ENCODE data around the gene SLC7A1. TPM values are rescaled to one million over a fixed set of nuclear protein-coding genes. Genes with fewer than 3 reads are reported as not detected.

SLC7A1 gene
- total RNA-seq, 1 donor from 2014 or later, result 85.0 TPM

DNA sequence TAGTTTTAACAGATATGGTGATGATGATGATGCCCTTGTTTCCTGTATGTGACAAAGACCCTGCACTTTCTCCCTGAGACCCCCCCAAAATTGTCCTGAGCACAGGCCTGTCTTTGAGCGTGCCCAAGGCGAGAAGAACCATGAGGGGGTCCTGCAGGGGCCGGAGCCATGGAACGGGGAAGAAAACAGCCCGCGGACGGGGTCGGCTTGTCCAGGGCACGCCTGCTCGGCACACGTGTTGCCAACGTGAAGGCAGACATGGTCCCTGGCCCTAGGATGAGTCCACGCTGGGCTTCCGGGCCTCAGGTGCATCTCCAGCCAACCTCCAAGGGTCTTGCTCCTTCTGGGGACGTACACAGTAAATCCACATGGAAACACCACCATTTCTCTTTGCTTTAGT, 90.8 kb downstream of the SLC7A1 start:
- Mint-ChIP-seq H3K36me3 (ENCODE audit: low read depth) (peaks cover 9% of the 10 kb centered on the region), H3K9me3 (no peaks in the 10 kb centered on the region), H3K27ac (no peak overlapping the region), H3K4me1 (peaks cover 5% of the 10 kb centered on the region), H3K4me3 (no peak overlapping the region), H3K27me3 (peaks cover 22% of the 10 kb centered on the region)
- DNase-seq (no peak), ATAC-seq (ENCODE audit: low read depth) (no peak)
- TF ChIP-seq, protein P1, sequence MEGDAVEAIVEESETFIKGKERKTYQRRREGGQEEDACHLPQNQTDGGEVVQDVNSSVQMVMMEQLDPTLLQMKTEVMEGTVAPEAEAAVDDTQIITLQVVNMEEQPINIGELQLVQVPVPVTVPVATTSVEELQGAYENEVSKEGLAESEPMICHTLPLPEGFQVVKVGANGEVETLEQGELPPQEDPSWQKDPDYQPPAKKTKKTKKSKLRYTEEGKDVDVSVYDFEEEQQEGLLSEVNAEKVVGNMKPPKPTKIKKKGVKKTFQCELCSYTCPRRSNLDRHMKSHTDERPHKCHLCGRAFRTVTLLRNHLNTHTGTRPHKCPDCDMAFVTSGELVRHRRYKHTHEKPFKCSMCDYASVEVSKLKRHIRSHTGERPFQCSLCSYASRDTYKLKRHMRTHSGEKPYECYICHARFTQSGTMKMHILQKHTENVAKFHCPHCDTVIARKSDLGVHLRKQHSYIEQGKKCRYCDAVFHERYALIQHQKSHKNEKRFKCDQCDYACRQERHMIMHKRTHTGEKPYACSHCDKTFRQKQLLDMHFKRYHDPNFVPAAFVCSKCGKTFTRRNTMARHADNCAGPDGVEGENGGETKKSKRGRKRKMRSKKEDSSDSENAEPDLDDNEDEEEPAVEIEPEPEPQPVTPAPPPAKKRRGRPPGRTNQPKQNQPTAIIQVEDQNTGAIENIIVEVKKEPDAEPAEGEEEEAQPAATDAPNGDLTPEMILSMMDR (IDR thresholded peaks at IDR 0.05), result no peak
- intact Hi-C loops (cut with micrococcal nuclease), result no loop called here
- ChIA-PET POLR2A (no interaction called here), CTCF (no interaction called here)

DNA sequence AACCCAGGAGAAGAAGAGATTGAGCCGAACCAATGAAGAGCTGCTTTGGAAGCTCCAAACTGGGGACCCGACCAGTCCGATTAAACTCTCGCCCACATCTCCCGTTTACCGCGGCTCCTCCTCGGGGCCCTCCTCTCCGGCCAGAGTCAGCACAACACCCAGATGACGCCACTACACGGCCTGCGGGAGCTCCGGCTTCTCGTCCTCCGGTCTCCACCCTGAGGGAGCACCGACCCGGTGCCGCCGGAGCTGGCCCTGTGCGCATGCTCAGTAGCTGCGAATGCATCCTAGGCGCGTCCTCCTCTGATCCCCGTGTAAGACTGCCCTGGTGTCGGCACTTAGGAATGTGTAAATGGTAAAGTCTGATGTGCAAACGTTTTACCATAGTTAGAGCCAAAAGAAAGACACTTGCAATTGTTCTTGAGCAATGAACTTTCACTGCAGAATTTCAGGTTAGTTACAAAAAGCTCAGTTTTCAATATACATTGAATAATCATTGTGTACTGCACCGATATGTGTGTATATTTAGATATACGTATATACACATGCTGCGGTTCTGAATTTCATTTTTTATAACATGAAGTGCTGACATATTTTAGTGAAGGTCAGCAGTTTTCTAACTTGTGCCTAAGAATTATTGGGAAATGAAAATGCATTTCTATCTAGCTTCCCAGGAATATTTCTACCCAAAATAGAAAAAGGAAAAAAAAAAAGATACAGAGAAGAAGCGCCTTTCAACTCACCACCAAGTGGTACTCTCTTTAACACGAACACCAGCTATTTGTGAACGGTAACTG, 92.2 kb downstream of the SLC7A1 start:
- Mint-ChIP-seq H3K9me3 (no peaks in the 10 kb centered on the region), H3K4me3 (no peak overlapping the region), H3K4me1 (peaks cover 5% of the 10 kb centered on the region), H3K27ac (no peak overlapping the region), H3K36me3 (ENCODE audit: low read depth) (no peaks in the 10 kb centered on the region), H3K27me3 (peaks cover 22% of the 10 kb centered on the region)
- TF ChIP-seq, protein P1 (IDR thresholded peaks at IDR 0.05), result no peak
- ATAC-seq (ENCODE audit: low read depth), result no peak
- DNase-seq, result no peak
- ChIA-PET POLR2A (interaction anchor here (1.0 kb wide), 1 partner anchor 220 kb away, joined by 3 read pairs; no protein-coding TSS in a partner anchor), CTCF (interaction anchor here (0.8 kb wide), 1 partner anchor 32 kb away, joined by 3 read pairs; no protein-coding TSS in a partner anchor)
- intact Hi-C loops (cut with micrococcal nuclease), result no loop called here

DNA sequence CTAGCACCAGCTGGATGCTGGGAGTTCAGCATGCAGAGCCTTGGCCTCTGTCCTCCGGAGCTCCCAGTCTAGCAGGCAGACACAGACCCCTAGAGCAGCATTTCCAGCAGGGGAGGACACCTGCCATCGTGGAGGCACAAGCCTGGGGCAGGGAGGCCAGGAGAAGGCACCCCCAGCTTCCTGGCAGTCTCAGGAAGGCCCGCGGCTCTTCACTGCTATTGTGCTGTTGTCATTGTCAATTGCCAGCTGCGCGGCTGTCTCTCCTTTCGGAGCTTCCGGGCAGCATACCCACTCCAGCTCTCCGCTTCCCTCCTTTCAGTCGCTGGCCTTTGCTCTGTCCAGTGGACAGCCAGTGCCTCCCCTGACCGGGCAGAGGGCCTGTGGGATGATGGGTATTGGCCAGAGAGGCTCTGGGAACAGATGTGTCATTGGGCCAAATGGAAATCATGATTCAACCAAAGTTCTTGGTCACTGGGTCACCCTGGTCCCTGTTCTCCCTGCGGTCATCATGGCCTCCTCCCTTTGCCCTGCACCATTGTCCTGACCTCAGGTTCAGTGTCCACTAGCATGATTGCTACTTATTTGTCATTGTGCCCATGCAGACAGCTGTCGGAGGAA, 93.0 kb downstream of the SLC7A1 start:
- H3K4me1 Mint-ChIP-seq, result peaks cover 5% of the 10 kb centered on the region
- no peak overlapping the region for H3K27ac Mint-ChIP-seq
- H3K9me3 Mint-ChIP-seq, result no peaks in the 10 kb centered on the region
- no peaks in the 10 kb centered on the region for H3K36me3 Mint-ChIP-seq (ENCODE audit: low read depth)
- DNase-seq (no peak), ATAC-seq (ENCODE audit: low read depth) (no peak)
- H3K4me3 Mint-ChIP-seq, result no peak overlapping the region
- ChIA-PET CTCF (interaction anchor here (0.8 kb wide), 1 partner anchor 31 kb away, joined by 3 read pairs; no protein-coding TSS in a partner anchor), POLR2A (interaction anchor here (1.0 kb wide), 1 partner anchor 221 kb away, joined by 3 read pairs; no protein-coding TSS in a partner anchor)
- intact Hi-C loops (cut with micrococcal nuclease), result no loop called here
- peaks cover 22% of the 10 kb centered on the region for H3K27me3 Mint-ChIP-seq
- TF ChIP-seq, protein P1 (IDR thresholded peaks at IDR 0.05), result no peak

DNA sequence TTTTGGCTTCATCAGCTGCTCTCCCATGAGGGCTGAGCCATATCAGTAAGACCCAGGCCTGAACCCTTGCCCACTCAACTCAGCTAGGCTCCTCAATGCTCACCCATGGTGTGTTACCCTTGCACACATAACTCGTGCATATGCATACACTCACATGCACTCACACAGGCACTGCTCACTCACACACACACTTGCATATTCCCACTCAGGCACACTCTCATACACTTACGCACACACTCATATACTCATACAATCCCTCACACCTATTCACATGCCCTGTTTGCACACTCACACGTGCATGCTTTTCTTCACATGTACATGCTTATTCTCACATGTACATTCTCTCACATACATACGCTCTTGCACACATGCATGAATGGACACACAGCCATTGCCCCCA, 93.8 kb downstream of the SLC7A1 start:
- ATAC-seq (ENCODE audit: low read depth), result no peak
- Mint-ChIP-seq H3K9me3 (no peaks in the 10 kb centered on the region), H3K27me3 (peaks cover 22% of the 10 kb centered on the region), H3K27ac (no peak overlapping the region), H3K4me1 (peaks cover 9% of the 10 kb centered on the region), H3K36me3 (ENCODE audit: low read depth) (no peaks in the 10 kb centered on the region), H3K4me3 (no peak overlapping the region)
- no peak for DNase-seq
- ChIA-PET CTCF (no interaction called here), POLR2A (no interaction called here)
- TF ChIP-seq, protein P1 (IDR thresholded peaks at IDR 0.05), result no peak
- intact Hi-C loops (cut with micrococcal nuclease), result no loop called here

DNA sequence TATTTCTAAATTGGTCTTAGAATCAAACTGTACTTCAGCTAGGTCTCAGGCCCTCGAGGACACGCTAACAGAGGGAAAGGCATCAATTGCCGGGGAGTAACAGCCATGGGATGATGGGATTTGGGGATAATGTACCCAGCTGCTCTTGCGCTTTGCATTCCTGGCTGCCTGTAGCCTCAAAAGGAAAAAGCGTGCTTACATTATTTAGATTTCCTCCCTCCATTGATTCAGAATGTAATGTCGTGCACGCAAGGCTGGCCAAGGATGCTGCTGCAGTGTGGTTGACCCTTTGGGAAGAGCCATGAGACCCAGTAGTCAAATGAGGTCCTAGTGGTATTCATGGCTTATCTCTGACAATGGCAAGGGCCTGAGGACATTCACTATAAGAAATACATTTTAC, 95.1 kb downstream of the SLC7A1 start:
- H3K9me3 Mint-ChIP-seq, result no peaks in the 10 kb centered on the region
- H3K27me3 Mint-ChIP-seq, result peaks cover 22% of the 10 kb centered on the region
- no peak overlapping the region for H3K4me3 Mint-ChIP-seq
- CTCF ChIA-PET, result interaction anchor here (1.7 kb wide), 1 partner anchor 8 kb away, joined by 6 read pairs; no protein-coding TSS in a partner anchor
- H3K36me3 Mint-ChIP-seq (ENCODE audit: low read depth), result no peaks in the 10 kb centered on the region
- DNase-seq, result no peak
- peaks cover 22% of the 10 kb centered on the region for H3K4me1 Mint-ChIP-seq
- H3K27ac Mint-ChIP-seq, result no peak overlapping the region
- ATAC-seq (ENCODE audit: low read depth), result no peak
- TF ChIP-seq, protein P1 (IDR thresholded peaks at IDR 0.05), result no peak
- POLR2A ChIA-PET, result no interaction called here
- intact Hi-C loops (cut with micrococcal nuclease), result no loop called here

Measured in activated B cell treated with CpG ODN at 0.5 μM for 24 hours (primary cell).